ENCODE data around the gene TSSK6.

TSSK6 gene

DNA sequence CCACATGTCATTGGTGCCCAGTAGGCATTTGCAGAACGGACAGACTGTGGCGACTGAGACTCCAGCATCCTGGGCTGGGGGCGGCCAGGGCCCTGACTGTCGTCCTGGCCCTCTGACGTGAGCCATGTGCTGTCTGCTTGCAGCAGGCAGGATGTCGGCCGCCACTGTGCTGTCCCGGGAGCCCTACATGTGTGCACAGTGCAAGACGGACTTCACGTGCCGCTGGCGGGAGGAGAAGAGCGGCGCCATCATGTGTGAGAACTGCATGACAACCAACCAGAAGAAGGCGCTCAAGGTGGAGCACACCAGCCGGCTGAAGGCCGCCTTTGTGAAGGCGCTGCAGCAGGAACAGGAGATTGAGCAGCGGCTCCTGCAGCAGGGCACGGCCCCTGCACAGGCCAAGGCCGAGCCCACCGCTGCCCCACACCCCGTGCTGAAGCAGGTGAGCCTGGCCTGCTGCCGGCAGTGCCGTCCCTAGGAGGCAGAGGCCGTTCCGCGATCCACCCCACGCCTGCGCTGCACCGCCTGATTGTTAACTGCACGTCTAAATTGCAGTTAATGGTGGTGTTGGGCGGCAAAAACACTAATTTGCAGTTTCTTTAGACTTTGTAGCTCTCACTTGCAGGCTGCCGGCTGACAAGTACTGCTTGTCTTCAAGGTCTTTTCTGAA lies 14.2 kb downstream of the TSSK6 start:
- no peaks in the 10 kb centered on the region for H3K9me3 ChIP-seq (ENCODE audit: control insufficient read depth, low read length)
- no peaks in the 10 kb centered on the region for H3K4me1 ChIP-seq
- H2AFZ ChIP-seq = no peak overlapping the region
- no peak overlapping the region for H3K4me2 ChIP-seq (ENCODE audit: low read length)
- no peak overlapping the region for H3K27ac ChIP-seq
- TF ChIP-seq, protein P1, sequence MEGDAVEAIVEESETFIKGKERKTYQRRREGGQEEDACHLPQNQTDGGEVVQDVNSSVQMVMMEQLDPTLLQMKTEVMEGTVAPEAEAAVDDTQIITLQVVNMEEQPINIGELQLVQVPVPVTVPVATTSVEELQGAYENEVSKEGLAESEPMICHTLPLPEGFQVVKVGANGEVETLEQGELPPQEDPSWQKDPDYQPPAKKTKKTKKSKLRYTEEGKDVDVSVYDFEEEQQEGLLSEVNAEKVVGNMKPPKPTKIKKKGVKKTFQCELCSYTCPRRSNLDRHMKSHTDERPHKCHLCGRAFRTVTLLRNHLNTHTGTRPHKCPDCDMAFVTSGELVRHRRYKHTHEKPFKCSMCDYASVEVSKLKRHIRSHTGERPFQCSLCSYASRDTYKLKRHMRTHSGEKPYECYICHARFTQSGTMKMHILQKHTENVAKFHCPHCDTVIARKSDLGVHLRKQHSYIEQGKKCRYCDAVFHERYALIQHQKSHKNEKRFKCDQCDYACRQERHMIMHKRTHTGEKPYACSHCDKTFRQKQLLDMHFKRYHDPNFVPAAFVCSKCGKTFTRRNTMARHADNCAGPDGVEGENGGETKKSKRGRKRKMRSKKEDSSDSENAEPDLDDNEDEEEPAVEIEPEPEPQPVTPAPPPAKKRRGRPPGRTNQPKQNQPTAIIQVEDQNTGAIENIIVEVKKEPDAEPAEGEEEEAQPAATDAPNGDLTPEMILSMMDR (IDR thresholded peaks at IDR 0.05) = no peak
- H3K4me3 ChIP-seq (ENCODE audit: low read depth, low read length) = no peak overlapping the region
- no peak overlapping the region for H3K9ac ChIP-seq
- no peaks in the 10 kb centered on the region for H3K27me3 ChIP-seq (ENCODE audit: control insufficient read depth, insufficient read depth, low read length)
- H3K36me3 ChIP-seq (ENCODE audit: control insufficient read depth, insufficient read depth, low read length) = no peaks in the 10 kb centered on the region
- H3K79me2 ChIP-seq = peaks cover 36% of the 10 kb centered on the region

DNA sequence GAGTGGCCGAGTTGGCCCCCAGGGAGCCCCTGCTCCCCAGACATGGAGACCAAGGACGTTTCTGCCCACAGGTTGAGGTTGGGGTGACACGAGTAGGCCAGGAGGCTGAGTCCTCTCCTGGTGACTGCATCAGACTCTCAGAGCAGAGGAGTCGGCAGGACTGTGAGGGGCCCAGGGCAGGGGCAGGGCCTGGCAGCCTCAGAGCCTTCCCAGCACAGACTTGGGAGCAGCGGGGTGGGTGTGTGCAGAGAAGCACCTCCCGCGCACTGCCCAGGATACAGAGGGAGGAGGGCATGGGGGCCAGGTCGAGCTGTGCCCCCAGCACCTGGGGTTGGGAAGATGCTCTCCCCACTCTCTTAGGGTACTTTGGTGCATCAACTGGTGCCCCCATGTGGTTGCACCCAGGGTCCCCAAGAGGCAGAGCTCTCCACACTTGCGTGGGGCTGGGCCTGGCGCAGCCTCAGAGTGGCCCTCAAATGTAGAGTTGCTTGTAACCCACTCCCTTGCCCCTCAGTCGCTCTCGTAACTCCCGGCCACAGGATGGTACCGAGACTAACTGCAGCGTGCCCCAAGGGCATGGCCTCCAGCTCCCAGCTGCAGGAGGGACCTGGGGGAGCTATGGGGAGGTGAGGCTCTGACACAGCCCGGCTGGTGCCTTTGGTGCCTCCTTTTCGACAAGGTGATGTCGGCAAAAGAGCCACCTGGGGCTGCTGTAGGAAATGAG lies 15.9 kb downstream of the TSSK6 start:
- Histone ChIP-seq H2AFZ (no peak overlapping the region), H3K4me1 (no peaks in the 10 kb centered on the region), H3K79me2 (peaks cover 45% of the 10 kb centered on the region), H3K9ac (no peak overlapping the region), H3K4me3 (ENCODE audit: low read depth, low read length) (no peak overlapping the region), H3K27ac (no peak overlapping the region), H3K9me3 (ENCODE audit: control insufficient read depth, low read length) (no peaks in the 10 kb centered on the region), H3K36me3 (ENCODE audit: control insufficient read depth, insufficient read depth, low read length) (no peaks in the 10 kb centered on the region), H3K27me3 (ENCODE audit: control insufficient read depth, insufficient read depth, low read length) (no peaks in the 10 kb centered on the region), H3K4me2 (ENCODE audit: low read length) (no peak overlapping the region)
- TF ChIP-seq, protein P1 (IDR thresholded peaks at IDR 0.05) = no peak

DNA sequence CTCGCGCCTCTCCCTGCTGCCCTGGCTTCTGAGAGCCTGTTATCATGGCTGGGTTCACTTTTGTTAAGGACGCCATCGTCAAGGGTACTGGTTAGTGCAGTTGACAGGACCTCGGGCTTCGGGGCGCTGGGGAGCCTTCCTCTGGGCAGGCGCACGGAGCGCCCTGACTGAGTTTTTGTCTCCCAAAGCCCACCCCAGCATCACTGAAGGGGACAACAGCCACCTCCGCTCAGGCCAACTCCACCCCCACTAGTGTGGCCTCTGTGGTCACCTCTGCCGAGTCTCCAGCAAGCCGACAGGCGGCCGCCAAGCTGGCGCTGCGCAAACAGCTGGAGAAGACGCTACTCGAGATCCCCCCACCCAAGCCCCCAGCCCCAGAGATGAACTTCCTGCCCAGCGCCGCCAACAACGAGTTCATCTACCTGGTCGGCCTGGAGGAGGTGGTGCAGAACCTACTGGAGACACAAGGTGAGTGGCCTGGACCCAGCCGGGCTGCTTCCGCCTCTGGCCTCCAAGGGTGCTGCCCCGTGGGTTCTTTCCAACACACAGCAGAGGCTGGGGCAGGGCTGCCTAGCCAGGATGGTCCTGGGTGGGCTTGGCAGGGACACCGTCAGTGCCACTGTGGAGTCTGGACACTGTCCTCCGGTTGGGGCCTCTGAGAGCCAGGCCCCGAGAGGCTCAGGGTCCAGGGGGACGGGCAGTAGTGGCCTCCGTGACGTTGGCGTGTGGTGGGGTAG lies 16.9 kb downstream of the TSSK6 start:
- TF ChIP-seq, protein P1 (IDR thresholded peaks at IDR 0.05) = no peak

DNA sequence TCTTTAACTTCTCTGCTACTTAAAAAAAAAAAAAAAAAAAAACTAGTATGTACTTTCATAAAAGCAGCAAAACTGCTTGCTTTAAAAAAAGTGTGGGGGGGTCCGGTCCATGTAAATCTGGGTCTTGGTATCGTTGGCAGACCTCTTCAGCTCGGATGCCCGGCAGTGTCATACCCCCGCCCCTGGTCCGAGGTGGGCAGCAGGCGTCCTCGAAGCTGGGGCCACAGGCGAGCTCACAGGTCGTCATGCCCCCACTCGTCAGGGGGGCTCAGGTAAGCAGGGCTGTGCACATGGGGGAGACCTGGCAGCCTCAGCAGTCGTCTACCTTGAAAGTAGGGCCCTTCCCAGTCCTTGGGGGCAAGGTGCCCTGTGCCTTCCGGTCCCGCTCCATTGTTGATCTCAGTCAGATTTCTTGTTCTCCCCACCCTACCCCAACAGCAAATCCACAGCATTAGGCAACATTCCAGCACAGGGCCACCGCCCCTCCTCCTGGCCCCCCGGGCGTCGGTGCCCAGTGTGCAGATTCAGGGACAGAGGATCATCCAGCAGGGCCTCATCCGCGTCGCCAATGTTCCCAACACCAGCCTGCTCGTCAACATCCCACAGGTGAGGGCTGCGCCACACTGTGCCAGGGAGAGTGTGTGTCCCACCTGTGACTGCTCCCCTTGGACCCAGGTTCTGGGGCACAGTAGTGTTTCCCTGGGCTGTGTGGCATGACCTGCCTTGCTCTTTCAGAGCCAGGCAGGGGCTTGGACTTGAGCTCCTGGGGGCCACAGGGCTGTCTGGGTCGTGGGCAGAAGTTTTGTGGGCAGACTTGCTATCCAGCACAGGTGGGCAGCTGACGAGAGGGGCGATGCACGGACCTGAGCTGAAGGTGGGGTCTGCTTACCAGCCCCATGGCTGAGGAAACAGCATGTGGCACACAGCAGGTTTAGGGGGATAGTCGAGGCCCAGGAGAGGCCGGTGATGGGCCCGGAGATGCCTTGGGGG lies 19.4 kb downstream of the TSSK6 start:
- TF ChIP-seq, protein P1 (IDR thresholded peaks at IDR 0.05) = no peak
- Histone ChIP-seq H3K9me3 (ENCODE audit: control insufficient read depth, low read length) (no peaks in the 10 kb centered on the region), H2AFZ (no peak overlapping the region), H3K4me1 (no peaks in the 10 kb centered on the region), H3K79me2 (peaks cover 53% of the 10 kb centered on the region), H3K27me3 (ENCODE audit: control insufficient read depth, insufficient read depth, low read length) (no peaks in the 10 kb centered on the region), H3K27ac (no peak overlapping the region), H3K4me3 (ENCODE audit: low read depth, low read length) (no peak overlapping the region), H3K36me3 (ENCODE audit: control insufficient read depth, insufficient read depth, low read length) (no peaks in the 10 kb centered on the region), H3K4me2 (ENCODE audit: low read length) (no peak overlapping the region), H3K9ac (no peak overlapping the region)

More for the DNA sequence above, 16.9 kb downstream of the TSSK6 start:
- H3K27me3 ChIP-seq (ENCODE audit: control insufficient read depth, insufficient read depth, low read length) = no peaks in the 10 kb centered on the region
- no peaks in the 10 kb centered on the region for H3K4me1 ChIP-seq
- H3K36me3 ChIP-seq (ENCODE audit: control insufficient read depth, insufficient read depth, low read length) = no peaks in the 10 kb centered on the region
- no peaks in the 10 kb centered on the region for H3K9me3 ChIP-seq (ENCODE audit: control insufficient read depth, low read length)
- no peak overlapping the region for H3K9ac ChIP-seq
- peaks cover 51% of the 10 kb centered on the region for H3K79me2 ChIP-seq
- no peak overlapping the region for H3K27ac ChIP-seq
- no peak overlapping the region for H2AFZ ChIP-seq
- no peak overlapping the region for H3K4me3 ChIP-seq (ENCODE audit: low read depth, low read length)
- H3K4me2 ChIP-seq (ENCODE audit: low read length) = no peak overlapping the region

Measured in parathyroid adenoma (tissue), 2 donors.